Neural progenitor cell (in vitro differentiated cells): ENCODE data around the gene ARHGAP26.

Experiments used
- EZH2 ChIP-seq: fragments of 200-600 bp; sonication (generic); IDR thresholded peaks from 2 replicates; pipeline ENCODE4 v1.6.1; 2017; ENCODE audit warnings: antibody characterized with exemption, mild to moderate bottlenecking, moderate library complexity
- EZH2phosphoT487 ChIP-seq: fragments of 200-600 bp; sonication (generic); IDR thresholded peaks from 2 replicates; pipeline ENCODE4 v1.6.1; 2017; ENCODE audit warnings: antibody characterized with exemption
- TF ChIP-seq, protein P1 (sequence below): fragments of 200-600 bp; sonication (generic); IDR thresholded peaks from 2 replicates; pipeline ENCODE4 v1.5.1; 2017; ENCODE audit warnings: antibody characterized with exemption, mild to moderate bottlenecking

DNA sequence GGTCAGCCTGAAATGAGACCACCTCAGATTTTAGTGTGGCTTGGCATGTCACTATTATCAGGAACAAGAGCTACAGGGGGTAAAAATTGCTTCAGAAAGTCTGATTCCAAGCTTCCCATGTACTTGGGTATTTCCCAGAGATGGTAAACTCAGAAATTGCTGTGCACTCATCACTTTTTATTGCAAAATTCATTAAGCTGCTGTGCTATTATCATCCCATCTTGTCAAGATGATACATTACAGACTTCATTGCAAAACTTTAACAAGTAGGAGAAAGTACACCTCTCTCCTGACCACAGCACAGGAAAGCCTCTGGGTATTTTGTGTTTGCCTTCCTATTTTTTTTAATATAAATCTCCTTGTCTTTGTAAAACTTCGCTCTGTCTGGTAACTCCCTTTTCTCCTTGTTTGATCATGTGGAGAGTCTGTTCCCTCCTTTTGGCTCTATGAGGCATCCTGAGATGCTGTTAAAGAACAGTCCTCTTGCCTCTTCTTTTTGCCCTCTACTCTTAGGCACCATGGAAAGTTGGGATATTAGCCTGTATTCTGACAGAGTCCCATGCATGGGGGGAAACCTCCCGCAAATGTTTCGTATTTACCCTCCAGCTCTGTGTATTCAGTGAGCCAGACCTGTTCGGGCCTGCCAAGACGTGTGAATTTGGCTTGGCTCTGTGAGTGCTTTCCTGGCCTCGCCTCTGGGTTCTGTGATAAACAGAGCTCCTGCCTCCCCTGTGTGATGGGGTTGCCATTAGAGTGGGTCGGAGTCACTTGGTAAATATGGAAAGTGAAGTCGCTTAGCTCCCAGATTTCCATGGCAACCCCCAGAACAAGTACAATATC is 372.6 kb downstream of the ARHGAP26 start:
- TF ChIP-seq EZH2phosphoT487, result no peak
- TF ChIP-seq, protein P1, sequence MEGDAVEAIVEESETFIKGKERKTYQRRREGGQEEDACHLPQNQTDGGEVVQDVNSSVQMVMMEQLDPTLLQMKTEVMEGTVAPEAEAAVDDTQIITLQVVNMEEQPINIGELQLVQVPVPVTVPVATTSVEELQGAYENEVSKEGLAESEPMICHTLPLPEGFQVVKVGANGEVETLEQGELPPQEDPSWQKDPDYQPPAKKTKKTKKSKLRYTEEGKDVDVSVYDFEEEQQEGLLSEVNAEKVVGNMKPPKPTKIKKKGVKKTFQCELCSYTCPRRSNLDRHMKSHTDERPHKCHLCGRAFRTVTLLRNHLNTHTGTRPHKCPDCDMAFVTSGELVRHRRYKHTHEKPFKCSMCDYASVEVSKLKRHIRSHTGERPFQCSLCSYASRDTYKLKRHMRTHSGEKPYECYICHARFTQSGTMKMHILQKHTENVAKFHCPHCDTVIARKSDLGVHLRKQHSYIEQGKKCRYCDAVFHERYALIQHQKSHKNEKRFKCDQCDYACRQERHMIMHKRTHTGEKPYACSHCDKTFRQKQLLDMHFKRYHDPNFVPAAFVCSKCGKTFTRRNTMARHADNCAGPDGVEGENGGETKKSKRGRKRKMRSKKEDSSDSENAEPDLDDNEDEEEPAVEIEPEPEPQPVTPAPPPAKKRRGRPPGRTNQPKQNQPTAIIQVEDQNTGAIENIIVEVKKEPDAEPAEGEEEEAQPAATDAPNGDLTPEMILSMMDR, result no peak
- TF ChIP-seq EZH2, result no peak
